ENCODE measurements around the gene SUPT3H.

Gene SUPT3H

DNA sequence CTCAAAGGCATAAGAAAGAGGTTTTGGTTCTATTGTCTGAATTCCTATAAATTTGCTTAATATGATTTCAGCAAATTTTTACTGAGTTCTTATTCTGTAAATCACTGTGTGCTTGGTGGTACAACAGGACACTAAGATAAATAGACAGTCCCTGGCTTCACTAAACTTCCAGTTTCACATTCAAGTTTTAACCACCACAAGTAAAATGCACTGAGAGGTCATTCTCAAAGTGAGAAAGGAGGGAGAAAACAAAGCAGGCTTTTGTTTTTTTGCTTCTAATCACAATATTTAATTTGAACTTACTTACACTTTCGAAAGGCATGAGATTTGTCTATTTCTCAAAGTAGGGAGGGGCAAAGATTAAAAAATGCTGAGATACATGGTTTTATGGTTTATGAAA is 544.5 kb downstream of the SUPT3H start:
- DNase-seq (ENCODE audit: low read depth) = no peak

DNA sequence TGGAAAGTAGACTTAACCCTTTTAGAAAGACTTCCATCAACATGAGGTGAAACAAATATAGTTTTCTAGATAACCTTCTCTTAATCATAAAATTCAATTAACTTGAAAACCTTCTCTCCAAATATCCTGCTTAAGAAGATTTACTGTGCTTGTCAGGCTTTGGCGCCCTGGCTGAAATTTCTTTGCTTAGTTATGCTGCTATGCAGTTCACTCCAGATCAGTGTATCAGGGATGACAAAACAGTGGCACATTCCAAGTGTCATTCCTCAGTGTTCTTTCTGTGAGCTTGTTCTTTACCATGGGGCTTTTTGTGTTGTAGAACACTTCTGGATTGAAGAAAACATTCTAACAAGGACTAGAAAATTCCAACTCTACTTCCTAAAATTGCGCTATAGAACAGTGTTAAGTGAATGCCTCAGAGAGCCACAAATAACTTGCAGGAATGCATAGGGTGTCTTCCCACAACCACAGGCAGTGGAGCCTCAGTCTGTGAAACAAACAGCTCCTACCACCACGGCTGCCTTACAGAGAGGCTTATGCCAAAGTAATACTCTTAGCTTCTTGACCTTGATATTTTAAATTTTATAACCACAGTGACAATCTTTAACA is 546.6 kb downstream of the SUPT3H start:
- no peak for DNase-seq (ENCODE audit: low read depth)

GRCh38 chr6:44829836-44830235 is 547.9 kb downstream of the SUPT3H start:
- no peak for DNase-seq (ENCODE audit: low read depth)

GRCh38 chr6:44828780-44829179 is 549.0 kb downstream of the SUPT3H start:
- DNase-seq (ENCODE audit: low read depth) = no peak

DNA sequence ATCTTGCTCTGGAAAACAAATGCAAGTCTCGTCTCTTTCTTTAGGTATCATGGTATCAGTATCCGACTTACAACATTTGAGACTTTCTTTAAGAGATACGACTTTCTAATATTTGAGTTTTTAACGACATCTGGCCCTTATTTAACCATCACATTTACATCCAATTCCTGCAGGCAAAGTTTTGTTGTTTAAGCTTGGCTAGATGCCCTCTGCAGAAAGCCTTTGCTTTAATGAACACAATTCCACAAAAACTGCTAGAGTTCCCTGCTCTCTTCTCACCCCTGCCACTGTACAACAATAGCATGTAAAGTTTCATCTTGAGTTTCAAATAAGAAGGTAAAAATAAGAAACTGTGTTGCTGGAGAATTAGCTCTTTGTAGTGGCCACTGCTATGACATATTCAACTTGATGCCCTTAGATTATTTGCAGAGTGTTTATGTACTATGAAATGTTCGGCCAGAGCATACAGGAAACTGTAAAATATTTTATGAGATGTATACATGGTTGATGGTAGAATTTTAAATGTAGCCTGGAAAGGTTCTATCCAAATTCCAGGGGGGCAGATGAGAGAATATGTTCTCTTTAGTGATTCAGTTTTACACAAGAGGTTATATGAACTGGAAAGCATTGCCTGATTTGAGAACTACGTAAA is 551.6 kb downstream of the SUPT3H start:
- DNase-seq (ENCODE audit: low read depth) = no peak

GRCh38 chr6:44825273-44825672 is 552.5 kb downstream of the SUPT3H start:
- DNase-seq (ENCODE audit: low read depth) = no peak

- no peak for DNase-seq (ENCODE audit: low read depth)
Measured at GRCh38 chr6:44824567-44824966, 553.2 kb downstream of the SUPT3H start.

DNA sequence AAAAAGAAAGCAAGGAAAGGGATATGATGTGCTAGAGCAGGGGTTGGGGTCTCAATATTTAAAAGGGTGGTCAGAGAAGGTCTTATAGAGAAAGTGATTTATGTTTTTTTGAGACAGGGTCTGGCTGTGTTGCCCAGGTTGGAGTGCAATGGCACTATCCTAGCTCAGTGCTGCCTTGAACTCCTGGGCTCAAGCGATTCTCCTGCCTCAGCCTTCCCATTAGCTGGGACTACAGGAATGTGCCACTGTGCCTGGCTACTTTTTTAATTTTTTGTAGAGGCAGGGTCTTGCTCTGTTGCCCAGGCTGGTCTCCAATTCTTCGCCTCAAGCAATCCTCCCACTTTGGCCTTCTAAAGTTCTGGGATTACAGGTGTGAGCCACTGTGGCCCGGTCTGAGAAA is 557.0 kb downstream of the SUPT3H start:
- no peak for DNase-seq (ENCODE audit: low read depth)

DNA sequence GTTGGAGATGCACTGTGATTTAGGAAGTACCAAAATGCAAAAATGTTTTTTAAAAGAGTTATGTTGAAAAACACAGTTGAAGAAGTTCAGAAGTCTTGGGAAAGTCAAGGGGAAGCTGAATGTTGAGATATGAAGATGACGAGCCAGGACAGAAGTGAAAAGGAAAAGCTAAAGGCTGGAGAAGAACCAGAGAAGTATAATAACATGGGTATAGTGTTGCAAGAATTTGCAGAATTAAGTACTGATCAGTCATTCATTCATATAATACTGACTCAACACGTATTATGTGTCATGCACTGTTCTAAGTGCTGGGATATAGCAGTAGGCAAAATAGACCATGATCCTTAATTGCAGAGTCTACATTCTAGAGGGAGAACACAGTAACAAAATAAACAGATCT is 557.4 kb downstream of the SUPT3H start:
- DNase-seq (ENCODE audit: low read depth) = no peak

DNA sequence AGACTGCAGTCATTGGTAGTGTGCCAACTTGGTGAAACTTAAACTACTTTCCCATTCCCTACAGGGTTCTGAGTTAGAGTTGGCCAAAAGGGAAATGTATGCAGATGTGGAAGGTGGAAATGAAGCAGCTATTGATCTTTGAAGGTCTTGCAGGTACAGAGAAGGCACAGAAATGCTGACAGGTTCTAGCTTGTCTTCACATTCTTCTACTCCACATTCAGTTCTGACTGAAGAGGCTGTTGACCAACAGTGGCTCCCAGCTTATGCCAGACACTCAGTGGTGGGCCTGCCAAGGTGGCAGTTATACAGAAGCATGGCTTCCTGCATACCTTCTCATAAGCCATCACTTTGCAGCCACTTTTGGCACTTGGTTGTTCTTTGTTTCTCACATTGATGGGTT is 566.3 kb downstream of the SUPT3H start:
- no peak for DNase-seq (ENCODE audit: low read depth)

- DNase-seq (ENCODE audit: low read depth) = no peak
Measured at GRCh38 chr6:44809258-44809657, 568.5 kb downstream of the SUPT3H start.

DNA sequence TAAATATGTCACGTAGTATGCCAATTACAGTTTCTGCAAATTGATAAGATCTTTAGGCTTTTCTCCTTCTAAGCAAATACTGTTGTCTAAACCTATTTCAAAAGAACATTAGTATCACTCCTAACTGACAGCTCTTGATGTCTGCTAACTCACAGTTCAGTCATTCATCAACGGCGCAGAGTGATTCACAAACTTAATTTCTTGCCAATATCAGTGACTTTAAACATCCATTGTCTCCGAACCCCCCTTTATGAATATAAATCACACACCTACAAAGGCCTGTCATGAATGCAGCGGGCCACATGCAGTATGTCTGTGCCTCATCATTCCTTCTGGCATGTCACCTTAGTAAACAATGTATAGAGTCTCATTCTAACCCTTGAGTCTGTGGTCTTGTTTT is 569.6 kb downstream of the SUPT3H start:
- DNase-seq (ENCODE audit: low read depth) = no peak

DNA sequence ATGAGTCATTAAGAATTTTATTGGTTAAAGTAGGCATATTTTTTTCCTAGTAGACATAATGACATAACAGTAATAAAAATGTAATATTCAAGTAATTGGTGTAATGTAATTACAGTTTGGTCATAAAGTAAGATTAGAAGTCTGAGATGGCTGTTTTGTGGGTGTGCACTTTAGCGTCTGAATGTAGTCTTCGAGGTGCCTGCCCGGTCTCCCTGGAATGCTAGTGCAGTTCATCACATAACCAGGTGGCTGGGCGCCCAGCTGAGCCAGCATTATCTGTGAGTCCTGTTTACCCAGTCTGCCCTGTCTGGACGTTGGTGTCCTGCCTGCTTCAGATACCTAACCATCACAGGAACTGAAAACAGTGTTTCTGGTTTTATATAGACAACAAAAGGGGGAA is 571.1 kb downstream of the SUPT3H start:
- no peak for DNase-seq (ENCODE audit: low read depth)

DNA sequence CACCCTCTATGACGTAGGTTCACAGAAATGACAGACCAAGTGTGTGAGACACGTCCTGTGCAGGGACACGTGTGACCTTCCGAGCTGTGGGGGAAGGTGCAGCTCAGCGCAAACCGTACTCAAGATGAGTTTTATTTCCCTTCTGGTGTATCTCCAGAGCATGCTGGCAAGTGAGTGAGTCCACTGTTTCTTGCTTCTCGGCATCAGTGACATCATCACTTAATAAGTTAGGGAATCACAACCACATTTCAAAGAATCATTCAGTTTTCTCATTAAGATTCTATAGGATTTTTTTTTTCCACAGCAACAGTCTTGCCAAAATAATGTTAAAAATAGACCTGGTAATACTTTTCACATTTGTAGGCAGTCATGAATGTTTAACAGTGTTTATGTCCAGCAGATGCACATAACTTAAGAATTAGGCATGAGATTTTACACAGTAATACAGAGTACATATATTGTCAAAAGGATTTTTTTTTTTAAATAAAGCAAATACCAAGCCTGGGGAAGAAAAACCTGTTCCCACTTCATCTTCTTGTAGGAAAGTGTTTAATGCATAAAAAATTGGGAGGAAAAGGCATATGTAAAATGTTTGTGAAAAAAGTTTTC is 572.4 kb downstream of the SUPT3H start:
- DNase-seq (ENCODE audit: low read depth) = no peak

- no peak for DNase-seq (ENCODE audit: low read depth)
Measured at GRCh38 chr6:44804546-44805159, 573.1 kb downstream of the SUPT3H start.

DNA sequence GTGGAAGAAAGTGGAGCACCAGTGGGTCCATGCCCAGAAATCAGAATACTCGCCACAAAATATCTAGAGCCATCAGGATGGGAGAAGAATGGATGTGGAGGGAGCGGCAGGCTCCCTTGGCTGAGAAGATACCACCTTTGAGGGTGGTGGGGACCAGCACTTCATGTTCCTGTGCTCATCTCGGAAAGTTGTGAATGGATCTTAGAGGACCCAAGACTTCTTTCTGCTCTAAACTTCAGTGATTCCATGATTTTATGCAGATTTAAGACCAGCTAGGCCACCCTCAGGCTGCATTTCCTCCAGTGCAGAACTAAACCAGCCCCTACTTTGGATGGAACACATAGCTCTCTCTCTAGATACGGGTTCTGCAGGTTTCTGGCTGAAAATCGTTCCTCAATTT is 573.7 kb downstream of the SUPT3H start:
- DNase-seq (ENCODE audit: low read depth) = no peak

GRCh38 chr6:44800784-44801592 is 576.7 kb downstream of the SUPT3H start:
- DNase-seq (ENCODE audit: low read depth) = no peak

DNA sequence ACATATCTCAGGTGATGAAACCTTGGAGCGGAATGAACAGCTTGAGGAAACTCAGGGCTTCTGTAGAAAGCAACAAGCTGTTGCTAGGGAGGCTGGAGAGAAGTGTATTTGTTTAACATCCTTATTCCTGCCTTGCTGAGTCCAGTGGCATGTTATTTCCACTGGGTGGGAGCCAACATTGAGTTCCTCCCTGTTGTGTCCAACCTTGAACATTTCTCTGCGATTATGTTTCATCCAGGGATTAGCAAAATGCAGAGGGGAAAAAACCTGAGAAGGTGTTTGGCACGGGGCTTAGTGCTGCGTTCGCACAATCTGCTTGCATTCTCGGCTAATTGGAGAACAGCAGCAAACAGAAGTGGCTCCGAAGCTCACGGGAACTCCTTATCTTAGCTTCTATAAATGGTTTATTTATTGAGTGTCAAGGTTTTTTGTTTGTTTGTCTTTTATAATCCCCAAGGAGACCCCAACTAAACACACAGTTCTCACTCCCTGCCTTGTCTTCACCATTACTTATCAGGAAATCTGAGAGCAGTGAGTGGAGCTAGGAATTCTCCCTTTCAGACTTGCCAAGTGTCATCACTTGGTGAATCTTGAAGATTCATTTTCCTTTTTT is 577.5 kb downstream of the SUPT3H start:
- DNase-seq (ENCODE audit: low read depth) = no peak

- DNase-seq (ENCODE audit: low read depth) = no peak
Measured at GRCh38 chr6:44797746-44798145, 580.0 kb downstream of the SUPT3H start.

DNA sequence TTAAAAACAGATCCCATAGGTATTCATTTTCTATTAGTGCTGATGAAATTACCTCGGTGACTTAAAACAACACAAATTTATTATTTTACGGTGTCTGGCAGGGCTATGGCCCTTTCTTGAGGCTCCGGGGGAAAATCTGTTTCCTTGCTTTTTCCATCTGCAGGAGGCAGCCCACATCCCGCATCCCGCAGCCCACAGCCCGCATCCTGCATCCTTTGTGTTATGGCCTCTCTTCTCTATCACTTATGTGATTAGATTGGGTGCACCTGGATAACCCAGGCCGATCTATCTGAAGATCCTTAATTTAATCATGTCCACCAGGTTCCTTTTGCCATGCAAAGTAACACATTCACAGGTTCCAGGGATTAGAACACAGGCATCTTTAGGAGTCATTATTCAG is 582.4 kb downstream of the SUPT3H start:
- DNase-seq (ENCODE audit: low read depth) = no peak

GRCh38 chr6:44789806-44790205 is 587.9 kb downstream of the SUPT3H start:
- no peak for DNase-seq (ENCODE audit: low read depth)

- no peak for DNase-seq (ENCODE audit: low read depth)
Measured at GRCh38 chr6:44789061-44789460, 588.7 kb downstream of the SUPT3H start.

All from stimulated activated CD8-positive, alpha-beta memory T cell treated with anti-CD3 and anti-CD28 coated beads, Interleukin-15, amount 100 ng/mL, for 24 hours (primary cell).